BJ (cell line): Measurements from ENCODE around the gene PAXX. TPM values are rescaled to one million over a fixed set of nuclear protein-coding genes. Genes with fewer than 3 reads are reported as not detected.

Experiments
- CTCF ChIA-PET: fragments of 350-600 bp; formaldehyde crosslinking; extraction: SDS; loops from one replicate; lab custom pipeline; 2021; ENCODE audit warnings: antibody characterized with exemption, inconsistent platforms; lab: Yijun Ruan, JAX
- POLR2A ChIA-PET: fragments of 300-600 bp; sonication (Branson Sonifier 250); formaldehyde crosslinking; extraction: SDS; loops from one replicate; lab custom pipeline; 2021; ENCODE audit warnings: antibody characterized with exemption; lab: Charles Lee
- DNase-seq: peaks from one replicate; pipeline ENCODE4 v3.0.0-alpha.2; 2011; ENCODE audit warnings: low read depth
- H3K27me3 ChIP-seq: 2 replicates; pipeline ENCODE4 v1.6.0; 2011; ENCODE audit warnings: low read length; ENCODE audit not compliant: control insufficient read depth, insufficient read depth
- H3K36me3 ChIP-seq: 2 replicates; pipeline ENCODE4 v1.5.1; 2011; ENCODE audit warnings: low read length; ENCODE audit not compliant: control insufficient read depth, insufficient read depth
- H3K4me3 ChIP-seq: 2 replicates; pipeline ENCODE4 v1.5.1; 2011; ENCODE audit warnings: low read depth, mild to moderate bottlenecking, control low read depth, low read length
- CTCF ChIP-seq: IDR thresholded peaks from 2 replicates; pipeline ENCODE4 v1.5.1; 2011; ENCODE audit warnings: low read depth, mild to moderate bottlenecking, control low read depth, inconsistent platforms, low read length, moderate library complexity; ENCODE audit not compliant: insufficient read depth
- polyA plus RNA-seq: library from polyadenylated mRNA; depleted of rRNA; stranded (reverse); fragments of >200 nt; gene quantifications from 2 replicates; pipeline ENCODE4 v1.2.3, GENCODE V29; 2011

PAXX gene
- polyA plus RNA-seq, 1 experiment, result 11.8 TPM

GRCh38 chr9:136960938-136961275 is 31.3 kb upstream of the PAXX start:
- POLR2A ChIA-PET, result no interaction called here

GRCh38 chr9:136961279-136962065 is 30.8 kb upstream of the PAXX start:
- ChIA-PET CTCF (interaction anchor here (1.1 to 2.8 kb wide), 2 partner anchors 14 to 16 kb away, joined by 3 to 8 read pairs; partner anchors contain the start of gene C8G), POLR2A (no interaction called here)
- no peak overlapping the region for H3K4me3 ChIP-seq
- no peaks in the 10 kb centered on the region; the same call in 1 of the 2 replicates for H3K27me3 ChIP-seq
- no peak for TF ChIP-seq CTCF
- no peaks in the 10 kb centered on the region for H3K36me3 ChIP-seq
- no peak for DNase-seq

More at GRCh38 chr9:136960938-136961275, 31.3 kb upstream of the PAXX start:
- CTCF ChIA-PET, result interaction anchor here (1.1 to 2.8 kb wide), 2 partner anchors 13 to 16 kb away, joined by 3 to 8 read pairs; partner anchors contain the start of gene C8G
- TF ChIP-seq CTCF, result no peak
- no peaks in the 10 kb centered on the region for H3K36me3 ChIP-seq
- H3K4me3 ChIP-seq, result no peak overlapping the region
- no peak for DNase-seq
- no peaks in the 10 kb centered on the region; the same call in 1 of the 2 replicates for H3K27me3 ChIP-seq

- no peak for DNase-seq
- Histone ChIP-seq H3K27me3 (no peaks in the 10 kb centered on the region; the same call in 1 of the 2 replicates), H3K4me3 (no peak overlapping the region), H3K36me3 (no peaks in the 10 kb centered on the region)
- CTCF ChIA-PET, result no interaction called here
- POLR2A ChIA-PET, result interaction anchor here (0.6 kb wide), 1 partner anchor 120 kb away, joined by 3 read pairs; the partner anchor contains the start of gene AJM1
- no peak for TF ChIP-seq CTCF
These were observed 30.1 kb upstream of the PAXX start for GRCh38 chr9:136962163-136962562.

GRCh38 chr9:136962701-136963248 is 29.4 kb upstream of the PAXX start:
- no peak overlapping the region for H3K4me3 ChIP-seq
- ChIA-PET POLR2A (interaction anchor here (0.6 kb wide), 1 partner anchor 121 kb away, joined by 3 read pairs; the partner anchor contains the start of gene AJM1), CTCF (no interaction called here)
- no peak for TF ChIP-seq CTCF
- H3K27me3 ChIP-seq, result no peaks in the 10 kb centered on the region; the same call in 1 of the 2 replicates
- DNase-seq, result no peak
- H3K36me3 ChIP-seq, result no peaks in the 10 kb centered on the region

GRCh38 chr9:136963341-136963740 is 28.9 kb upstream of the PAXX start:
- Histone ChIP-seq H3K27me3 (no peaks in the 10 kb centered on the region; the same call in 1 of the 2 replicates), H3K4me3 (no peak overlapping the region), H3K36me3 (no peaks in the 10 kb centered on the region)
- ChIA-PET CTCF (no interaction called here), POLR2A (no interaction called here)
- no peak for DNase-seq
- no peak for TF ChIP-seq CTCF
